Osteoblast (primary cell): ENCODE data around the gene ACCSL. TPM values are rescaled to one million over a fixed set of nuclear protein-coding genes. Genes with fewer than 3 reads are reported as not detected.

Source experiments
- DNase-seq: peaks from one replicate; pipeline ENCODE4 v3.0.0; 2011; ENCODE audit warnings: low spot score, mixed read lengths; ENCODE audit not compliant: insufficient read length; ENCODE audit errors: missing footprints
- H2AFZ ChIP-seq: 2 replicates; pipeline ENCODE4 v1.6.0; 2011; ENCODE audit warnings: mild to moderate bottlenecking, low read length
- H3K27ac ChIP-seq: 2 replicates; pipeline ENCODE4 v1.5.1; 2011; ENCODE audit warnings: mild to moderate bottlenecking, low read depth, low read length, moderate library complexity
- H3K27me3 ChIP-seq: 2 replicates; pipeline ENCODE4 v1.6.0; 2012; ENCODE audit warnings: mild to moderate bottlenecking, control low read depth, inconsistent platforms, low read length, moderate library complexity; ENCODE audit not compliant: insufficient read depth
- H3K36me3 ChIP-seq: 2 replicates; pipeline ENCODE4 v1.5.1; 2011; ENCODE audit warnings: mild to moderate bottlenecking, low read length, control low read depth, moderate library complexity; ENCODE audit not compliant: insufficient read depth
- H3K4me1 ChIP-seq: 2 replicates; pipeline ENCODE4 v1.5.1; 2011; ENCODE audit warnings: mild to moderate bottlenecking, low read length, control low read depth, moderate library complexity; ENCODE audit not compliant: insufficient read depth
- H3K4me2 ChIP-seq: 2 replicates; pipeline ENCODE4 v1.6.0; 2011; ENCODE audit warnings: mild to moderate bottlenecking, low read length; ENCODE audit not compliant: insufficient read depth
- H3K4me3 ChIP-seq: fragments of 200-600 bp; sonication (generic); 3 replicates; pipeline ENCODE4 v1.5.1; 2012; ENCODE audit warnings: mild to moderate bottlenecking, low read length, inconsistent platforms; ENCODE audit not compliant: insufficient read depth
- H3K79me2 ChIP-seq: 2 replicates; pipeline ENCODE4 v1.6.0; 2012; ENCODE audit warnings: mild to moderate bottlenecking, low read length, control low read depth, inconsistent platforms; ENCODE audit not compliant: insufficient read depth
- H3K9me3 ChIP-seq: 2 replicates; pipeline ENCODE4 v1.5.1; 2011; ENCODE audit warnings: low read depth, low read length, control low read depth
- H4K20me1 ChIP-seq: 2 replicates; pipeline ENCODE4 v1.6.0; 2012; ENCODE audit warnings: mild to moderate bottlenecking, low read length, control low read depth; ENCODE audit not compliant: insufficient read depth
- CTCF ChIP-seq: IDR thresholded peaks from 2 replicates; pipeline ENCODE4 v1.5.1; 2011; ENCODE audit warnings: mild to moderate bottlenecking, low read depth, low read length, moderate library complexity; ENCODE audit errors: extremely low read depth
- total RNA-seq: library from RNA; depleted of rRNA; stranded (reverse); fragments of >200 nt; gene quantifications from 2 replicates; pipeline ENCODE4 v1.2.3, GENCODE V29; 2012

ACCSL gene
- total RNA-seq, 1 donor, result not detected

GRCh38 chr11:44025727-44026126, 22.1 kb upstream of the ACCSL start:
- Histone ChIP-seq H3K27ac (no peak overlapping the region), H4K20me1 (no peaks in the 10 kb centered on the region), H3K9me3 (no peaks in the 10 kb centered on the region), H3K79me2 (no peaks in the 10 kb centered on the region), H3K36me3 (no peaks in the 10 kb centered on the region), H3K4me1 (peaks cover 9% of the 10 kb centered on the region), H3K4me3 (no peak overlapping the region), H3K27me3 (no peaks in the 10 kb centered on the region), H3K4me2 (no peak overlapping the region), H2AFZ (no peak overlapping the region)
- no peak for TF ChIP-seq CTCF
- DNase-seq, result no peak

- no peaks in the 10 kb centered on the region for H3K27me3 ChIP-seq
- no peak overlapping the region for H3K4me2 ChIP-seq
- no peak overlapping the region for H2AFZ ChIP-seq
- no peaks in the 10 kb centered on the region for H3K36me3 ChIP-seq
- no peaks in the 10 kb centered on the region for H3K79me2 ChIP-seq
- H3K4me3 ChIP-seq, result no peak overlapping the region
- no peak for TF ChIP-seq CTCF
- H3K27ac ChIP-seq, result no peak overlapping the region
- no peaks in the 10 kb centered on the region for H4K20me1 ChIP-seq
- no peaks in the 10 kb centered on the region for H3K9me3 ChIP-seq
- no peak for DNase-seq
- peaks cover 36% of the 10 kb centered on the region for H3K4me1 ChIP-seq
Observed at GRCh38 chr11:44028401-44028800, 19.4 kb upstream of the ACCSL start.

- DNase-seq, result no peak
Observed at GRCh38 chr11:44028816-44029506, 18.8 kb upstream of the ACCSL start.

GRCh38 chr11:44029507-44029845, 18.3 kb upstream of the ACCSL start:
- Histone ChIP-seq H3K4me1 (peaks cover 37% of the 10 kb centered on the region), H2AFZ (no peak overlapping the region), H3K4me2 (no peak overlapping the region), H3K27ac (peak overlapping the region; percentile 93), H3K4me3 (no peak overlapping the region), H3K27me3 (no peaks in the 10 kb centered on the region), H3K36me3 (no peaks in the 10 kb centered on the region), H3K9me3 (no peaks in the 10 kb centered on the region), H3K79me2 (no peaks in the 10 kb centered on the region), H4K20me1 (no peaks in the 10 kb centered on the region)
- TF ChIP-seq CTCF, result no peak
- no peak for DNase-seq

More at GRCh38 chr11:44028816-44029506, 18.8 kb upstream of the ACCSL start:
- Histone ChIP-seq H3K4me1 (peaks cover 37% of the 10 kb centered on the region), H2AFZ (no peak overlapping the region), H3K4me3 (no peak overlapping the region), H3K27ac (no peak overlapping the region), H3K9me3 (no peaks in the 10 kb centered on the region), H3K27me3 (no peaks in the 10 kb centered on the region), H3K36me3 (no peaks in the 10 kb centered on the region), H3K79me2 (no peaks in the 10 kb centered on the region), H3K4me2 (no peak overlapping the region), H4K20me1 (no peaks in the 10 kb centered on the region)
- no peak for TF ChIP-seq CTCF
